ENCODE results near the gene FKBP11.

- TF ChIP-seq CTCF (CRISPR knock-in tag; IDR thresholded peaks at IDR 0.05) (no peak), HDAC1 (CRISPR knock-in tag; IDR thresholded peaks at IDR 0.05) (no peak), EZH2 (conservative IDR thresholded peaks at IDR 0.05; ENCODE audit: low read depth, low read length) (no peak), CHD2 (IDR thresholded peaks at IDR 0.05; ENCODE audit: low read depth, low read length) (no peak)
Measured at GRCh38 chr12:48969160-48969771, 44.0 kb upstream of the FKBP11 start.
